Stimulated activated CD4-positive, alpha-beta T cell treated with anti-CD3 and anti-CD28 coated beads, Interleukin-4, amount 100 ng/mL, for 1 hour (primary cell): ENCODE results near the gene UBE2C.
"Not testable (repeated sequence)": the region's sequence is repeated elsewhere in the genome, so short reads cannot be mapped to it uniquely, and the experiment has no call there.

Experiments
- DNase-seq: peaks from one replicate; pipeline ENCODE4 v3.0.0-alpha.2; 2020

The UBE2C gene

GRCh38 chr20:45798935-45799642 is 13.4 kb upstream of the UBE2C start:
- DNase-seq = peak; percentile 54

GRCh38 chr20:45801851-45802250 is 10.6 kb upstream of the UBE2C start:
- DNase-seq = no peak

GRCh38 chr20:45810191-45810970 is 2.1 kb upstream of the UBE2C start:
- DNase-seq = no peak

GRCh38 chr20:45813006-45813340 is 529 bp downstream of the UBE2C start:
- no peak for DNase-seq

GRCh38 chr20:45813489-45813888 is 1.0 kb downstream of the UBE2C start:
- no peak for DNase-seq

GRCh38 chr20:45814314-45814713 is 1.9 kb downstream of the UBE2C start:
- no peak for DNase-seq

GRCh38 chr20:45816951-45817350 is 4.5 kb downstream of the UBE2C start:
- no peak for DNase-seq

- DNase-seq = no peak
Observed at GRCh38 chr20:45817376-45818194, 5.1 kb downstream of the UBE2C start.

GRCh38 chr20:45818239-45818638 is 5.8 kb downstream of the UBE2C start:
- no peak for DNase-seq

- DNase-seq = no peak
Observed at GRCh38 chr20:45819466-45819865, 7.0 kb downstream of the UBE2C start.

- DNase-seq = no peak
Observed at GRCh38 chr20:45821947-45822346, 9.5 kb downstream of the UBE2C start.

- no peak for DNase-seq
Observed at GRCh38 chr20:45822857-45823256, 10.4 kb downstream of the UBE2C start.

GRCh38 chr20:45823949-45824835 is 11.7 kb downstream of the UBE2C start:
- DNase-seq = peak; percentile 55

- no peak for DNase-seq
Observed at GRCh38 chr20:45826381-45827019, 14.1 kb downstream of the UBE2C start.

- DNase-seq = no peak
Observed at GRCh38 chr20:45827030-45827652, 14.7 kb downstream of the UBE2C start, which contains the start of gene TNNC2. TSS of gene TNNC2 (minus strand) at chr20:45827312. CDS start at chr20:45827248, 64 bp downstream.

GRCh38 chr20:45827712-45828111 is 15.3 kb downstream of the UBE2C start:
- DNase-seq = no peak

- no peak for DNase-seq
Observed at GRCh38 chr20:45828589-45828988, 16.1 kb downstream of the UBE2C start.

GRCh38 chr20:45829673-45830106 is 17.2 kb downstream of the UBE2C start:
- DNase-seq = not testable (repeated sequence)

GRCh38 chr20:45832619-45833018 is 20.2 kb downstream of the UBE2C start:
- no peak for DNase-seq

- peak; percentile 22 for DNase-seq
Observed at GRCh38 chr20:45833030-45833882, 20.8 kb downstream of the UBE2C start, which contains the start of gene SNX21. TSS of gene SNX21 (plus strand) at chr20:45833799. CDS start at chr20:45833920, 121 bp downstream.
